GM19452 (cell line): ENCODE data around the gene IRX4.

Source experiments
- ATAC-seq: cut with Tn5 transposase; IDR thresholded peaks from one replicate; pipeline ENCODE4 v1.9.1; 2021; ENCODE audit not compliant: unreplicated experiment

Gene IRX4

GRCh38 chr5:1840741-1841521 is 41.8 kb downstream of the IRX4 start:
- no peak for ATAC-seq

GRCh38 chr5:1840071-1840547 is 42.6 kb downstream of the IRX4 start:
- no peak for ATAC-seq

DNA sequence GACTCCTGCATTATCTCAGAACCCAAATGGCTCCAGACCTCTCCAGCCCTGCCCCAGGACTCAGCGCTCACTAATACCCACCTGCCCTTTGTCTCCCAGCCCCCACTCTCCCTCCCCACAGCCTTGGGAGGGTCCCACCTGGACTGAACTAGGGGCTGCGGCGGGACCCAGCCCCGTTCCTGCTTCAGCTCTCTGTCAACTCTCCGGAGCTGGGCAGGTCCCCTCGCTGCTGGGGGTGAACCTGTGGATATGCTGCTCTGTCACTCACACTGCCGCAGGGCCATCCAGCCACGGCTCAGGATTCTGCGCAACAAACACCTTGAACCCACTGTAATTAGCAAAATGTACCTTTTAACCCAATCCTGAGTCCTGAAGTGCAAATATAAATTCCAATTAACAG is 44.7 kb downstream of the IRX4 start:
- no peak for ATAC-seq

DNA sequence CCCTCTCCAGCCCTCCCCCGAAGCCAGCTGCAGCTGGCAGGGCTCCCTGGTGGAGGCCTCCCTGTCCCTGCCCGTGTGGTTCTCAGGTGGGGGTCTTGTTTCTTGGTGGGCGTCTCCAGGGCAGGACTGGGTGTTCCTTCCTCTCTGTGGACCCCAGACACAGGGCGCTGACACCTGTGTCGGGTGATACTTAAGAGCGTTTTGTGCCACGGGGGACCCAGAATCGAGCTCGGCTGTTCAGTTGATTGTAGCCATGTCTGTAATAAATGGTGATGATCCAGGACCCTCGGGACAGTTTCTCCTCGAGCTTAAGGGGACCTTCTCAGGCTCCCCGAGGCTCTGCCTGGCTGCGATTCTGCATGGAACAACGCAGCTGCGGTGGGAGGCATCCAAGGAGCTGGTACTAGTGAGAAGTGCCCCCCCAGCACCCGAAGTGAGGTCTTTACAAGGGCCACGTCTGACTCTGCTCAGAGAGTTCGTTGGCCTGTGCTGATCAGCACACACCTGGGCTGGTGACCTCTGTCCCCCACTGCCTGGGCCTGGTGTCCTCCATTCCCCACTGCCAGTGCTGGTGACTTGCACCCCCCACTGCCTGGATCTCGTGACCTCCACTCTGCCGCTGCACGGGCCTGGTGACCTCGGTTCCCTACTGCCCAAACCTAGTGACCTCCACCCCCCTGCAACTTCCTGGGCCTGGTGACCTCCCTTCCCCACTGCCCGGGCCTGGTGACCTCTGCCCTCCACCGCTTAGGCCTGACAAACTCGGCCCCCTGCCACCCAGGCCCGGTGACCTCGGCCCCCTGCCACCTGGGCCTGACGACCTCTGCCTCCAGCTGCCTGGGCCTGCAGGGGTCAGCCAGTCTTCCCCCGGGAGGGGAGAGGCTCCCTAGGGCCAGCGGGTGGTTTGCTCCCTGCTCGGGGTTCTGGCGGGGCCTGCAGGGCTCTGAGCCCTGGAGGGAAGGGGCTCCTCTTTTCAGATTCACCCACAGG is 45.5 kb downstream of the IRX4 start:
- no peak for ATAC-seq

DNA sequence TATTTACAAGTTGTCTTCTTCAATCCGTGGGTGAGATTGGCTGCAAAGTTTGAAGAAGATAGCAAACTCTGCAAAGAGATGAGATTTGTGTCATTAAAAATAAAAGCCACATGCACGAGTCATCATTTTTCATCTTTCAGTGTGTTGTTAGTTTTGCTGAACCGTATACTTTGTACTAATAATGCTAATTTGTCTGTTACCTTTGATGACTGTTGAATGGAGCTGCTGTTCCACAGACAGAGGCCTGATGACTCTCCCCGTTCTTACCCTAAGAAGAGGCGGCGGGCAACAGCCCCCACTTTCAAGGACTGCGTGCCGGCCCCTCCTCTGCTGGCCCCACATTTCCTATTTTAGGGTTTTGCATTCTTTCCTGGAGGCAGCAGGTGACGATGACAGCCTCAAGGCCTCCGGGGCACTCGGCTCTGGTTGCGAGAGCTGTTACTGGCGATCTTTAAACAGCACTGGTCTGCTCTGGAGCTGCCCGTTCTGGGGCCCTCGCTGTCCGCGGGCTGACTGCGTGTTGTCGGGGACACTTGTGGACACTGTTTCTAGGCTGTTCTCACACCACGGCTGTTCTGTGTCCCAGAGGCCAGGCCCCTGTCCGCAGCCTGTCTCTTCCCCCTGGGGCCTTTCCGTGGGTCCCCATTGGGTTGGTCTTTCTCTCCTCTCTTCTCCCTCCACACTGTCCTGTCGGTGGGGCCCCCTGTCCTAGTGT is 46.4 kb downstream of the IRX4 start:
- ATAC-seq: no peak

- ATAC-seq: no peak
These were observed 47.3 kb downstream of the IRX4 start for GRCh38 chr5:1835431-1835830.

DNA sequence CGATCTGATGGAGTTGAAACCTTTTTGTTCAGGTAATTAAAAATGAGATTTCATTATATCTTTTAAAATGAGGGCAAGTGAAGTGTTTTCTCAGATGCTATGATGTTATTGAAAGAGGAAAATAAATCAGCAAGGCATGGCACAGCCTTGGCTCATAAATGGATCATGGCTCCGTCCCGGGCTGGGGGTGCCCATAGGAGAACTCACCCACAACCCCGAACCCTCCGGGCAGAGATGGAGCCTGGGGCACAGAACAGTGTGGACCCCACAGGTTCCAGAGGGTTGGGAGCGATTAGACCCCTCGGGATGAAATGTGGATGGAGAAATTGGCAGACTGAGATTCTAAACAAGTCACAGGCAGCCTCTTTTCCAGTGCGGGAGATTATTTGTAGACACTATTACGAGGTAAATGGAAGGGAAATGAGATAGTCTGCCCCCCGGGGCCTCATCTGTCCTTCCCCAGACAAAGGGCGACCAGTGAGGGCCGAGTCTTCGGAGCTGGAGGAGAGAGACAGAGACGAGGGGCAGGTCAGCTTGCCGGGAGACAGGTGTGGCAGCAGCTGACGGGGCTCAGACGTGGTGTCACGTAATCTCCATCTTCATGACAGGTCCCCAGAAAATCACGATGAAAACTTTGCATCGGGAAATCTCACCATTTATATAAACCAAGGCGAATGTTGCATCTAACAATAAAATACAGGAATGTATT is 47.9 kb downstream of the IRX4 start:
- no peak for ATAC-seq

DNA sequence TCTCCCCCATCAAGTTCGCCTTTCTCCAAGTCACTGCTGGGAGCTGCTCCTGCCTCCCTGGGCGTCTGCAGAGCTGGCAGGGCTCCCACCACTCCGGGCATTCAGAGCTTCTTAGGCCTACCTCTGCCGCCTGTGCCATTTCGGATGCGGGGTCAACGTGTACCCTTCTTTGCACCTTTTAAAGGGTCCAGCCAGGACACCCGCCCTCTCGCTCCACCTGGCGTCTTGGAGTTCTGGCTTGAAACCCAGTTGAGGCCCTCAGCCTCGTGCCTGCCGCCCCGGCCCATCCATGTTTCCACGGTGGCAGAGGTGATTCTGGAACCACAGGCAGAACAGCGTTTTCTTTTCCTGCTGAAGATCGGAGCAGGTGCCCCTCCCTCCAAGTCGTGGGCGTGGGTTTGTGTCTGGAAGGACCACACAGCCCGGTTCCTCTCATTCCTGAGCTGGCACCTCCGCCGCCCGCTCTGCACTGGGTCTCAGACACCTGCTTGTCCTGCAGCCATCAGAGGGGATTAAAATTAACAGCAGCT is 48.6 kb downstream of the IRX4 start:
- ATAC-seq: no peak

DNA sequence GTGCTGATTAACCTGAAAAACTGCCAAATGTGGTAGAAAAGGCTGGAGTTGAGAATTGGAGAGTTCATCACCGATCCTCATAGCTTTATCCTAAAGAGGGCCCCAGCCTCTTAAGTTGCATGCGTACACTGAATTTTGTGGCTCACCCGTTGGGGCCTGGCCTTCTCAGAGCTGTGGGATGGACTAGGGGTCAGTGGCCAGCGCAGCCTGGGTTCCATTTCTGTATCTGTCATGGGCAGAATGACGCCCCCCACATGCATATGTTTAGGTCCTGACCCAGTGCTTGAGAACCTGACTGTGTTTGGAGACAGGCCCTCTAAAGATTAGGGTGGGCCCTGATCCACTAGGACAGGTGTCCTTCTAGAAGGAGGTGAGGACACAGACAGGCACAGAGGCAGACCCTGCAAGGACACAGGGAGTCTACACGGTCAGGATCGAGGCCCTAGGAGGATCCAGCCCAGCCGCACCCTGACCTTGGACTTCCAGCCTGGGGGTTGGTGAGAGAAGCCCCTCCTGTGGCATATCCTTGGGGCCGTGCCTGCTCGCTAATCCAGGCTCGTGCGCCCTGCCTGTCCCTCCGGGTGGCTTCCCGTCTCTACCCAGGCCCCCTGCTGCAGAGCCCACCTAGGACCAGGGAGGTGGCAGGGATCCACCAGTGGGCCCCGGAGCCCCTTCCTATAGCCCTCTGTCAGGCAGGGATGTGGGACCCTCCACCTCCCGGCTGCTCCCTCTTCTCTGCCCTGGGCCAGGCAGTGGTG is 49.3 kb downstream of the IRX4 start:
- ATAC-seq: no peak

DNA sequence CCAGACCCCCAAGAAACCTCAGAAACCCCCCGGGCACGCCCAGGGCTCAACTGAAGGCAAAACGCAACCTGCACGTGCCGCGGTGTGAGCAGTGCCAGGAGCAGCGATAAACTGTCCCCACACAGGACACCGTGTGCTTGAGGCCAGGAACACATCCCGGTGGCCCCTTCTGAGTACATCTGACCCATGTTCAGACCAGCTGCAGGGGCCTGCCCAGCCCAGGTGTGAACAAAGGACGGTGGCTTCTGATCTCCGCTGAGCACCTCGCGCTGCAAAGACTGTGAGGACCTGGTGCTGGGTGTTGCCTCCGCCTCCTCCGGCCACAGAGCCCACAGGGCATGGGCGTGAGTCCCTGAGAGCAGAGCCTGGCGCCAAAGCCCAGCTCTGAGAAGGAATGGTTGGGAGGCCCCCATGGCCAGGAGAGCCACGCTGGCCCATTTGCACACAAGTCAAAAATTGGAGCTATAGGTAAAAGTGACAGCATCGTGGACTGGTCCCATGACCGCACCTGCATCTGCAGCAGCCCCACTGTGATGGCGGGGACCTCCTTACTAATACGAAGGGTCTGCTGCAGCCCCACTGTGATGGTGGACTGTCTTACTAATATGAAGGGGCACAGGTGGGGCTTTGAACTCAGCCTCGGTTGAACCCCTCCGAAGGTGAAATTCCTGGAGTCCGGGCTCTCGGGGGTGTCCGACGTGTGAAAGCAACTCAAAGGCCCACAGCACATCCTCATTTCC is 50.0 kb downstream of the IRX4 start:
- no peak for ATAC-seq

DNA sequence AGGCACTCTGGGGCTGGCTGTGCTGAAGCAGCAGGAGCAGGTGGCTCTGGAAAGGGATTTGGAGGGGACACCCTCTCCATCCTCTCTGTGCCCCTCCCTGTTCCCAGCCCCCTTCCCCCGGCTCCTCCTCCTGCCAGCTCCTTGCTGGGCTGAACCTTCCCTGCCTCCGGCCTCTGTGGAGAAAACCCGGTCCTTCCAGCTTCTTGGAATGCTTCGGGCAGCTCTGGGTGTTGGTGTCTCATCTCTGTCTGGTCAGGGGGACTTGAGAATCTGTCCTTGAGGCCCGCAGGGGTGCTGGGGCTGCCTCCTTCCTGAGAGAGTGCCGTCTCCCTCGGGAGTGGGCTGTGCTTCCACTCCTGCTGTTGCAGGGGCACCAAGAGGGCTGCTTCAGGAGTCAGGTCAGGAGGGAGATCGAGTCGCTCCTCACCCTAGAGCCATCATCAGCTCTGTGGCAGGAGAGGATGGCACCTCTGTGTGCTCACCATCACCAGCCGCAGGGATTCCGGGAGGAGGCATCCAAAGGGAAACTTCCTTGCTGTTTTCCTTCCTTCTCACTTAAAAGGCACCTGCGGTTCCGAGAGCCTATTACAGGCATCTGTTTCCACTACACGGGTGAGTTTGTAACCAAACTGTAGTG is 50.9 kb downstream of the IRX4 start:
- no peak for ATAC-seq

DNA sequence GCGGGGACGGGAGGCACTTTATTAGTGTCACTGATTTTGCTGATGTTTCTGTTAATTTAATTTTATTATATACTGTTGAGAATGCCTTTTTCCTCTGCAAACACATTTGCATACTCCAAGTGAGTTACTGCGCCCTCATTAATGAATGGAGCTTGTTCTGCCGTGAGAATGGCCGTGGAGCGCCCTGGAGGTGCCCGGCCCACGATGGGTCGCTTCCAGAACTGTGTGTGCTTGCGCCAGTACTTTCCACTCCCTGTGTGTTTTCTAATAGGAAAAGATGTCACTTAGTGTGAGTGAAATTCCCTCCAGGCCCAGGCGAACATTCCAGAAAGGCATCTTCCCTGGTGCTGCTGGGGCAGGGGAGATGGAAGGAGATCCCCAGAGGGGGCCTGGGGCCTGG is 51.5 kb downstream of the IRX4 start:
- no peak for ATAC-seq

DNA sequence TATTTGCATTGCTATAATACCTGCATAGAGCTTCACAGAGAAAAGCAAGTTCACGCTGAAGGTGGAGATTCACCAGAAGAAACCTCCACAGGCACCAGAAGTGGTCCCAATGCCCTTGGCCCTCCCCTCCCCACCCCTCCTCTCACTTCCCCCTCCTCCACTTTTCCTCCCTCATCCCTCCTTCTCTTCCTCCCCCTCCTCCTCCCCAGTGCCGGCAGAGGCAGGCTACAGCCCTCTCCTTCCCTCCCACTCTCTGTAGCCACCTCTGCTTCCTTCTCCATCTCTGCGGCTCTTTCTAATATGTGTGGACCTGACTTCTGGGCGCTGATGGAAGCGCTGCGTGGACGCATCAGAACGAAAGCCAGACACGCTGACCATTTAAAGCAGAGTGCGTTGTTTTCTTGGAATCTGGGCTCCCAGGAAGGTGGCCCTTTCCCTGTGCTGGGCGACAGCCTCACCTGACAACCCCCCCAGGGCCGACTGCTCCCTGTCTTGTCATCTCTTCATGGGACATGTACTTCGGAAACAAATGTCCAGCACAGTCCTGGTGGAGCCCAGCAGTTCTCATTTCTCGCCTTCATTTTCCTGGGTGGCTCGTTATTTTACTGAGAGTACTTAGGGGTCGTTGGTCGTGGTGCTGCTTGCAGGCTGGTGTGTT is 52.0 kb downstream of the IRX4 start:
- no peak for ATAC-seq

DNA sequence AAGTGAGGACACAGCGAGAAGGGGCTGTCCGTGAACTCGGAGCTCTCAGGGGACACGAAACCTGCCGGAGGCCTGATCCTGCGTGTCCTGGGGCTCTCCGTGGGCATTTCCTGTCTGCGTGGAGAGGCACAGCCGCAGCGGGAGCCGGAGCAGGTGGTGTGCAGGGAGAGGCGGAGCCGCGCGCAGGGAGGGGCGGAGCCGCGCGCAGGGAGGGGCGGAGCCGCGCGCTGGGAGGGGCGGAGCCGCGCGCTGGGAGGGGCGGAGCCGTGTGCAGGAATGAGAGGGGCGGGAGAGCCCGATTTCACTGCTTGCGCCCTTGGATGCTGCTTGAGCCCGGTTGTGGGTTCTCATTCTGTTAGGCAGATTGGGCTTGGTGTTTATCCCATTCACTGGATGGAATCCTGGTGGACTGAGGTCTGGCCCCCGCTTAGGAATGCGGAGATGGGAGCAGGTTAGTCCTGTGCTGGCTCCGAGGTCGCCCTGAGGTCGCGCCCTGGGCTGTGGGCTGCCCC is 54.8 kb downstream of the IRX4 start:
- ATAC-seq: no peak
